Measurements from ENCODE around the gene PARD3. TPM values are rescaled to one million over a fixed set of nuclear protein-coding genes. Genes with fewer than 3 reads are reported as not detected.
A peak's percentile ranks its signal among the peaks of the same experiment; 100 is the strongest.

Gene PARD3
- total and polyA plus RNA-seq, 2 experiments from 2014 or later: 47.2 to 59.7 TPM

GRCh38 chr10:34310234-34310633 is 504.9 kb downstream of the PARD3 start:
- DNase-seq (ENCODE audit: low spot score): no peak
- H3K4me1 ChIP-seq (ENCODE audit: insufficient read depth): no peaks in the 10 kb centered on the region
- H4K20me1 ChIP-seq (ENCODE audit: insufficient read depth, poor library complexity, severe bottlenecking): no peaks in the 10 kb centered on the region
- WGBS (ENCODE audit: low lambda C conversion rate, missing lambda C conversion rate): 91% methylated on average over 4 of the region's 4 CpGs
- H3K27me3 ChIP-seq: no peaks in the 10 kb centered on the region
- H3K79me2 ChIP-seq: no peaks in the 10 kb centered on the region
- no peak overlapping the region for H3K4me3 ChIP-seq
- no peak overlapping the region for H3K27ac ChIP-seq
- no peaks in the 10 kb centered on the region for H3K36me3 ChIP-seq (replicated peaks; ENCODE audit: insufficient read depth, low read depth)
- no peaks in the 10 kb centered on the region for H3K9me3 ChIP-seq (ENCODE audit: low read depth)
- H3K9me2 ChIP-seq (replicated peaks; ENCODE audit: insufficient read depth): no peaks in the 10 kb centered on the region
- no peak overlapping the region for H3K4me2 ChIP-seq
- TF ChIP-seq EZH2phosphoT487 (IDR thresholded peaks at IDR 0.05; ENCODE audit: low read depth, severe bottlenecking, unreplicated experiment) (no peak), EZH2 (IDR thresholded peaks at IDR 0.05; ENCODE audit: borderline replicate concordance) (no peak), CTCF (IDR thresholded peaks at IDR 0.05; ENCODE audit: poor library complexity) (no peak)
- H2AFZ ChIP-seq: no peak overlapping the region

GRCh38 chr10:34305189-34305588 is 509.9 kb downstream of the PARD3 start:
- peak; percentile 37 for TF ChIP-seq CTCF (IDR thresholded peaks at IDR 0.05; ENCODE audit: poor library complexity)
- no peak for TF ChIP-seq EZH2 (IDR thresholded peaks at IDR 0.05; ENCODE audit: borderline replicate concordance)
- Histone ChIP-seq H3K36me3 (replicated peaks; ENCODE audit: insufficient read depth, low read depth) (no peaks in the 10 kb centered on the region), H3K79me2 (no peaks in the 10 kb centered on the region), H3K4me1 (ENCODE audit: insufficient read depth) (no peaks in the 10 kb centered on the region), H3K9me2 (replicated peaks; ENCODE audit: insufficient read depth) (no peaks in the 10 kb centered on the region), H2AFZ (no peak overlapping the region), H4K20me1 (ENCODE audit: insufficient read depth, poor library complexity, severe bottlenecking) (no peaks in the 10 kb centered on the region), H3K4me3 (no peak overlapping the region), H3K9me3 (ENCODE audit: low read depth) (no peaks in the 10 kb centered on the region), H3K4me2 (no peak overlapping the region), H3K27ac (peak overlapping the region; percentile 65), H3K27me3 (no peaks in the 10 kb centered on the region)
- peak; percentile 82 for DNase-seq (ENCODE audit: low spot score)
- 53% methylated on average over 6 of the region's 6 CpGs for WGBS (ENCODE audit: low lambda C conversion rate, missing lambda C conversion rate)

- TF ChIP-seq EZH2phosphoT487 (IDR thresholded peaks at IDR 0.05; ENCODE audit: low read depth, severe bottlenecking, unreplicated experiment): no peak
- TF ChIP-seq CTCF (IDR thresholded peaks at IDR 0.05; ENCODE audit: poor library complexity): no peak
- no peak for TF ChIP-seq EZH2 (IDR thresholded peaks at IDR 0.05; ENCODE audit: borderline replicate concordance)
- WGBS (ENCODE audit: low lambda C conversion rate, missing lambda C conversion rate): 100% methylated on average over 2 of the region's 2 CpGs
These were observed 512.1 kb downstream of the PARD3 start for GRCh38 chr10:34303022-34303421.

GRCh38 chr10:34299105-34299611 is 515.9 kb downstream of the PARD3 start:
- Histone ChIP-seq H3K9me2 (replicated peaks; ENCODE audit: insufficient read depth) (no peaks in the 10 kb centered on the region), H3K4me3 (no peak overlapping the region), H3K9me3 (ENCODE audit: low read depth) (no peaks in the 10 kb centered on the region), H3K36me3 (replicated peaks; ENCODE audit: insufficient read depth, low read depth) (no peaks in the 10 kb centered on the region), H3K27ac (peak overlapping the region; percentile 53), H3K79me2 (no peaks in the 10 kb centered on the region), H3K4me2 (no peak overlapping the region), H3K4me1 (ENCODE audit: insufficient read depth) (peaks cover 13% of the 10 kb centered on the region), H3K27me3 (no peaks in the 10 kb centered on the region), H4K20me1 (ENCODE audit: insufficient read depth, poor library complexity, severe bottlenecking) (no peaks in the 10 kb centered on the region), H2AFZ (no peak overlapping the region)
- DNase-seq (ENCODE audit: low spot score): no peak
- WGBS (ENCODE audit: low lambda C conversion rate, missing lambda C conversion rate): 73% methylated on average over 3 of the region's 3 CpGs
- TF ChIP-seq EZH2phosphoT487 (IDR thresholded peaks at IDR 0.05; ENCODE audit: low read depth, severe bottlenecking, unreplicated experiment): no peak
- TF ChIP-seq CTCF (IDR thresholded peaks at IDR 0.05; ENCODE audit: poor library complexity): no peak
- no peak for TF ChIP-seq EZH2 (IDR thresholded peaks at IDR 0.05; ENCODE audit: borderline replicate concordance)

More at GRCh38 chr10:34303022-34303421, 512.1 kb downstream of the PARD3 start:
- Histone ChIP-seq H2AFZ (no peak overlapping the region), H3K9me3 (ENCODE audit: low read depth) (no peaks in the 10 kb centered on the region), H3K36me3 (replicated peaks; ENCODE audit: insufficient read depth, low read depth) (no peaks in the 10 kb centered on the region), H3K27me3 (no peaks in the 10 kb centered on the region), H3K79me2 (no peaks in the 10 kb centered on the region), H3K4me2 (no peak overlapping the region), H3K27ac (no peak overlapping the region), H4K20me1 (ENCODE audit: insufficient read depth, poor library complexity, severe bottlenecking) (no peaks in the 10 kb centered on the region), H3K4me1 (ENCODE audit: insufficient read depth) (peaks cover 10% of the 10 kb centered on the region), H3K4me3 (no peak overlapping the region), H3K9me2 (replicated peaks; ENCODE audit: insufficient read depth) (no peaks in the 10 kb centered on the region)
- DNase-seq (ENCODE audit: low spot score): no peak
